SK-N-SH treated with all-trans-retinoic acid at 6 μM for 48 hours (cell line): ENCODE measurements around the gene QSOX2.

Experiments used
- ATAC-seq: fragments of 200-7000 bp; cut with Tn5 transposase; 3 replicates; pipeline ENCODE4 v1.9.1; 2020; ENCODE audit warnings: mild to moderate bottlenecking, moderate library complexity
- ARNTL ChIP-seq: fragments of 450-650 bp; formaldehyde crosslinking; IDR thresholded peaks from 2 replicates; pipeline ENCODE4 v1.5.0; 2020; ENCODE audit warnings: low read depth, mild to moderate bottlenecking, moderate library complexity, borderline replicate concordance
- BACH2 ChIP-seq: fragments of 250-450 bp; sonication (Bioruptor Pico); IDR thresholded peaks from 2 replicates; pipeline ENCODE4 v1.9.0; 2021; ENCODE audit warnings: mild to moderate bottlenecking, borderline replicate concordance
- CREB5 ChIP-seq: fragments of 250-450 bp; sonication (Bioruptor Pico); IDR thresholded peaks from 2 replicates; pipeline ENCODE4 v1.5.1; 2020; ENCODE audit warnings: low read depth, mild to moderate bottlenecking, moderate library complexity
- CSDC2 ChIP-seq: fragments of 250-450 bp; sonication (Bioruptor Pico); IDR thresholded peaks from 2 replicates; pipeline ENCODE4 v1.5.0; 2020; ENCODE audit warnings: mild to moderate bottlenecking, moderate library complexity
- CSRNP3 ChIP-seq: fragments of 250-450 bp; sonication (Bioruptor Pico); IDR thresholded peaks from 2 replicates; pipeline ENCODE4 v1.5.1; 2021; ENCODE audit warnings: mild to moderate bottlenecking, moderate library complexity
- GLIS3 ChIP-seq: fragments of 250-450 bp; sonication (Bioruptor Pico); IDR thresholded peaks from 2 replicates; pipeline ENCODE4 v1.5.0; 2020; ENCODE audit warnings: mild to moderate bottlenecking, moderate library complexity
- ISL1 ChIP-seq: fragments of 250-450 bp; sonication (Bioruptor Pico); IDR thresholded peaks from 2 replicates; pipeline ENCODE4 v2.1.2; 2022; ENCODE audit warnings: mild to moderate bottlenecking, moderate library complexity
- PATZ1 ChIP-seq: fragments of 250-450 bp; sonication (Bioruptor Pico); IDR thresholded peaks from 2 replicates; pipeline ENCODE4 v1.8.0; 2020; ENCODE audit warnings: mild to moderate bottlenecking, moderate library complexity, borderline replicate concordance
- POU6F1 ChIP-seq: fragments of 250-450 bp; sonication (Bioruptor Pico); IDR thresholded peaks from 2 replicates; pipeline ENCODE4 v1.8.0; 2021; ENCODE audit warnings: low read depth, mild to moderate bottlenecking, moderate library complexity, borderline replicate concordance
- PPARA ChIP-seq: fragments of 250-450 bp; sonication (Bioruptor Pico); IDR thresholded peaks from 2 replicates; pipeline ENCODE4 v1.5.0; 2020; ENCODE audit warnings: mild to moderate bottlenecking, borderline replicate concordance
- SNAI2 ChIP-seq: fragments of 250-450 bp; sonication (Bioruptor Pico); IDR thresholded peaks from 2 replicates; pipeline ENCODE4 v1.5.0; 2020; ENCODE audit warnings: mild to moderate bottlenecking, moderate library complexity
- ZC3H10 ChIP-seq: fragments of 250-450 bp; sonication (Bioruptor Pico); IDR thresholded peaks from 2 replicates; pipeline ENCODE4 v1.5.1; 2021; ENCODE audit warnings: mild to moderate bottlenecking, moderate library complexity
- ZFP3 ChIP-seq: fragments of 250-450 bp; sonication (Bioruptor Pico); IDR thresholded peaks from 2 replicates; pipeline ENCODE4 v1.5.0; 2020; ENCODE audit warnings: mild to moderate bottlenecking, moderate library complexity
- ZFP30 ChIP-seq: fragments of 450-650 bp; formaldehyde crosslinking; IDR thresholded peaks from 2 replicates; pipeline ENCODE4 v1.5.0; 2022; ENCODE audit warnings: mild to moderate bottlenecking, moderate library complexity
- ZNF565 ChIP-seq: fragments of 450-650 bp; formaldehyde crosslinking; conservative IDR thresholded peaks from 2 replicates; pipeline ENCODE4 v1.5.0; 2020; ENCODE audit warnings: low read depth, mild to moderate bottlenecking, moderate library complexity
- ZNF70 ChIP-seq: fragments of 450-650 bp; formaldehyde crosslinking; IDR thresholded peaks from 2 replicates; pipeline ENCODE4 v1.5.0; 2020; ENCODE audit warnings: mild to moderate bottlenecking, moderate library complexity
- ZNF8 ChIP-seq: fragments of 450-650 bp; formaldehyde crosslinking; IDR thresholded peaks from 2 replicates; pipeline ENCODE4 v1.5.0; 2020; ENCODE audit warnings: mild to moderate bottlenecking, moderate library complexity

QSOX2 gene

GRCh38 chr9:136171009-136171800, 74.4 kb downstream of the QSOX2 start:
- no peak; the same call in 2 of the 3 replicates for ATAC-seq
- TF ChIP-seq SNAI2 (CRISPR knock-in tag) (no peak), ZNF8 (CRISPR knock-in tag) (no peak), ZC3H10 (no peak)

- TF ChIP-seq PATZ1 (CRISPR knock-in tag): no peak
- TF ChIP-seq ZFP30 (CRISPR knock-in tag): no peak
- no peak for TF ChIP-seq CSDC2 (CRISPR knock-in tag)
- no peak for TF ChIP-seq ZNF565 (CRISPR knock-in tag)
- TF ChIP-seq CSRNP3 (CRISPR knock-in tag): no peak
- TF ChIP-seq GLIS3 (CRISPR knock-in tag): no peak
- no peak for TF ChIP-seq ZFP3 (CRISPR knock-in tag)
- TF ChIP-seq POU6F1: no peak
- no peak for TF ChIP-seq ISL1 (CRISPR knock-in tag)
- TF ChIP-seq PPARA (CRISPR knock-in tag): no peak
- TF ChIP-seq ZNF70: no peak
- no peak for TF ChIP-seq CREB5 (CRISPR knock-in tag)
- TF ChIP-seq ZNF8 (CRISPR knock-in tag): no peak
- no peak for TF ChIP-seq BACH2 (CRISPR knock-in tag)
- peak; percentile 91 for ATAC-seq
Measured at GRCh38 chr9:136170006-136170901, 75.4 kb downstream of the QSOX2 start.

GRCh38 chr9:136169495-136169894, 76.1 kb downstream of the QSOX2 start:
- TF ChIP-seq ZC3H10: no peak
- no peak for TF ChIP-seq ARNTL (CRISPR knock-in tag)
- TF ChIP-seq CREB5 (CRISPR knock-in tag): no peak
- no peak for TF ChIP-seq CSRNP3 (CRISPR knock-in tag)
- no peak for TF ChIP-seq PATZ1 (CRISPR knock-in tag)
- no peak; the same call in 2 of the 3 replicates for ATAC-seq
